ENCODE data around the gene BRK1.
"Not testable (repeated sequence)": the region's sequence is repeated elsewhere in the genome, so short reads cannot be mapped to it uniquely, and the experiment has no call there.

The BRK1 gene

GRCh38 chr3:10121064-10121463, 5.6 kb downstream of the BRK1 start:
- TF ChIP-seq CTCF (IDR thresholded peaks at IDR 0.05; ENCODE audit: extremely low read depth, missing control alignments), result no peak
- no peak for DNase-seq (ENCODE audit: low spot score)

- no peak for TF ChIP-seq CTCF (IDR thresholded peaks at IDR 0.05; ENCODE audit: extremely low read depth, missing control alignments)
- DNase-seq (ENCODE audit: low spot score), result no peak
Measured at GRCh38 chr3:10122724-10123123, 7.2 kb downstream of the BRK1 start.

GRCh38 chr3:10135872-10136271, 20.4 kb downstream of the BRK1 start:
- DNase-seq (ENCODE audit: low spot score), result not testable (repeated sequence)

- TF ChIP-seq CTCF (IDR thresholded peaks at IDR 0.05; ENCODE audit: extremely low read depth, missing control alignments), result no peak
- no peak for DNase-seq (ENCODE audit: low spot score)
Measured at GRCh38 chr3:10136426-10137005, 21.0 kb downstream of the BRK1 start.

GRCh38 chr3:10137178-10137577, 21.7 kb downstream of the BRK1 start:
- no peak for DNase-seq (ENCODE audit: low spot score)
- no peak for TF ChIP-seq CTCF (IDR thresholded peaks at IDR 0.05; ENCODE audit: extremely low read depth, missing control alignments)

- TF ChIP-seq CTCF (IDR thresholded peaks at IDR 0.05; ENCODE audit: extremely low read depth, missing control alignments), result no peak
- no peak for DNase-seq (ENCODE audit: low spot score)
Measured at GRCh38 chr3:10140996-10141546, 25.6 kb downstream of the BRK1 start.

GRCh38 chr3:10142707-10143560, 27.5 kb downstream of the BRK1 start:
- TF ChIP-seq CTCF (IDR thresholded peaks at IDR 0.05; ENCODE audit: extremely low read depth, missing control alignments), result no peak
- DNase-seq (ENCODE audit: low spot score), result no peak

Measured in GM20000 (cell line).